Mucosa of descending colon (tissue), 3 donors: ENCODE data around the gene KRTAP9-6. TPM values are rescaled to one million over a fixed set of nuclear protein-coding genes. Genes with fewer than 3 reads are reported as not detected.
"Not testable (repeated sequence)": the region's sequence is repeated elsewhere in the genome, so short reads cannot be mapped to it uniquely, and the experiment has no call there.

Experiments used
- ATAC-seq: fragments of 200-7000 bp; cut with Tn5 transposase; one replicate; pipeline ENCODE4 v1.9.1; 2020; ENCODE audit warnings: mild to moderate bottlenecking, moderate library complexity
- DNase-seq, 3 donors: peaks; one replicate each; pipeline ENCODE4 v3.0.0-alpha.2; 2020
- H3K36me3 ChIP-seq: fragments of 200-600 bp; one replicate; pipeline ENCODE4 v1.8.0; 2021; ENCODE audit warnings: low read depth, mild to moderate bottlenecking
- H3K4me1 ChIP-seq: fragments of 200-600 bp; one replicate; pipeline ENCODE4 v1.8.0; 2021; ENCODE audit warnings: low read depth, mild to moderate bottlenecking
- H3K4me3 ChIP-seq: fragments of 200-600 bp; one replicate; pipeline ENCODE4 v1.8.0; 2021; ENCODE audit warnings: mild to moderate bottlenecking
- H3K9me3 ChIP-seq: fragments of 200-600 bp; one replicate; pipeline ENCODE4 v1.8.0; 2021; ENCODE audit warnings: mild to moderate bottlenecking
- intact Hi-C, 2 donors: fragments of 100-400 bp; cut with DNase I in 1 of 2; cut with micrococcal nuclease in 1 of 2; formaldehyde crosslinking; loops; one replicate each; pipeline versions ENCODE4 v1.11.0 to v1.11.1; 2022; cut with DNase I, micrococcal nuclease
- total RNA-seq, 3 donors: library from RNA; stranded (reverse); fragmentation: NEBNext Ultra II Directional in 2 of 3; extraction: Animal tissue kit (Norgen Biotek cat#: 25700) in 2 of 3; gene quantifications; one replicate each; pipeline versions ENCODE4 v1.2.1 to v1.2.4, GENCODE V29; 2021 to 2023
- TF ChIP-seq, protein P1 (sequence below): fragments of 200-600 bp; IDR thresholded peaks from one replicate; pipeline ENCODE4 v1.8.0; 2022; ENCODE audit warnings: antibody characterized with exemption, mild to moderate bottlenecking
- donor health status: DM: no; HTN: no; CAD: no; lungs with moderate emphysema.
- donor health status: DM: no; HTN: no; CAD: no.
- donor health status: DM: no; HTN: yes; CAD: no.

Gene KRTAP9-6
- total RNA-seq, 3 donors from 2014 or later = not detected

DNA sequence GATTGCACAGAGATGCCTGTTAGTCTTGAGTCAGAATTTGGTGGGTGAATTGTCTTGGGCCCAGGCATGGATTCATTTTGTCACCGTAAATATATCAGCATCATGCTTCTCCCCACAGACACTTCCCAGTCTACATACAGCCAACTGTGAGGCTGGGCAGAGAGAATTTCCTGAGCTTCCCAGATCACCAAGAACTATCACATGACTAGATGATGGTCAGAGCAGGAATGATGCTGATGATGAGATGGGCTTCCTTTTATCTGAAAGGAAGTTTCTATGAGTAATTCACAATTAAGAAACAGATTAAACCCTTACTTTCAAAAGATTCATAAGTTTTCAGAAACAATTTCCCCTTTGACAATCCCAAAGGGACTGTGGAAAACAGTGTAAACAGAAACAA lies 10.3 kb upstream of the KRTAP9-6 start:
- TF ChIP-seq, protein P1, sequence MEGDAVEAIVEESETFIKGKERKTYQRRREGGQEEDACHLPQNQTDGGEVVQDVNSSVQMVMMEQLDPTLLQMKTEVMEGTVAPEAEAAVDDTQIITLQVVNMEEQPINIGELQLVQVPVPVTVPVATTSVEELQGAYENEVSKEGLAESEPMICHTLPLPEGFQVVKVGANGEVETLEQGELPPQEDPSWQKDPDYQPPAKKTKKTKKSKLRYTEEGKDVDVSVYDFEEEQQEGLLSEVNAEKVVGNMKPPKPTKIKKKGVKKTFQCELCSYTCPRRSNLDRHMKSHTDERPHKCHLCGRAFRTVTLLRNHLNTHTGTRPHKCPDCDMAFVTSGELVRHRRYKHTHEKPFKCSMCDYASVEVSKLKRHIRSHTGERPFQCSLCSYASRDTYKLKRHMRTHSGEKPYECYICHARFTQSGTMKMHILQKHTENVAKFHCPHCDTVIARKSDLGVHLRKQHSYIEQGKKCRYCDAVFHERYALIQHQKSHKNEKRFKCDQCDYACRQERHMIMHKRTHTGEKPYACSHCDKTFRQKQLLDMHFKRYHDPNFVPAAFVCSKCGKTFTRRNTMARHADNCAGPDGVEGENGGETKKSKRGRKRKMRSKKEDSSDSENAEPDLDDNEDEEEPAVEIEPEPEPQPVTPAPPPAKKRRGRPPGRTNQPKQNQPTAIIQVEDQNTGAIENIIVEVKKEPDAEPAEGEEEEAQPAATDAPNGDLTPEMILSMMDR = no peak
- ATAC-seq (no peak), DNase-seq (no peak)
- H3K4me3 ChIP-seq = no peak overlapping the region
- H3K36me3 ChIP-seq = no peaks in the 10 kb centered on the region
- intact Hi-C loops = no loop called here
- H3K4me1 ChIP-seq = no peaks in the 10 kb centered on the region
- H3K9me3 ChIP-seq = no peaks in the 10 kb centered on the region

DNA sequence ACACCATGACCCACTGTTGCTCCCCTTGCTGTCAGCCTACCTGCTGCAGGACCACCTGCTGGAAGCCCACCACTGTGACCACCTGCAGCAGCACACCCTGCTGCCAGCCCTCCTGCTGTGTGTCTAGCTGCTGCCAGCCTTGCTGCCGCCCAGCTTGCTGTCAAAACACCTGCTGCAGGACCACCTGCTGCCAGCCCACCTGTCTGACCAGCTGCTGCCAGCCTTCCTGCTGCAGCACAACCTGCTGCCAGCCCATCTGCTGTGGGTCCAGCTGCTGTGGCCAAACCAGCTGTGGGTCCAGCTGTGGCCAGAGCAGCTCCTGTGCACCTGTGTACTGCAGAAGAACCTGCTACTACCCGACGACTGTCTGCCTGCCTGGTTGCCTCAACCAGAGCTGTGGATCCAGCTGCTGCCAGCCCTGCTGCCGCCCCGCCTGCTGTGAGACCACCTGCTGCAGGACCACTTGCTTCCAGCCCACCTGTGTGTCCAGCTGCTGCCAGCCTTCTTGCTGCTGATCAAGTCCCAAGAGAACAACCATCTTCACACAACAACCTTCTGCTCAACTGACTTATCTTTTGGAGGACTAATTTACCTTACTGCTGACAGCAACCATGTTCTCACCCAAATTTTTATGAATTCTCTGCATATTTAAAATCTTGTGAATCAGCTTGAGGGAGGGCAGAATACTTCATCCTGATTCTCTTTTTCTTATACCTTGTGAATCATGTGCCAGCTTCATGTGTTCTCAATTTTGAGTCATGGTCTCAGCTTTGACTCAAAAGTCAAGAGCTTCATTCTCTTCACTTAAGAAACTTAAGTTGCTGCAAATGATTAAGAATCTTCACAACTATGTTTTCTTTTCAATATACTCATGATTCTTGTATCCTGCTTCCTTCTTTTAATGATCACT lies 9.5 kb upstream of the KRTAP9-6 start, which contains the start of gene KRTAP9-9:
Gene KRTAP9-9, plus strand, starts transcription at position 4 of the 910 bp plus-strand sequence.
- DNase-seq, intact Hi-C loops, H3K4me1 ChIP-seq, H3K4me3 ChIP-seq, H3K9me3 ChIP-seq, ATAC-seq, H3K36me3 ChIP-seq: not testable (repeated sequence)

DNA sequence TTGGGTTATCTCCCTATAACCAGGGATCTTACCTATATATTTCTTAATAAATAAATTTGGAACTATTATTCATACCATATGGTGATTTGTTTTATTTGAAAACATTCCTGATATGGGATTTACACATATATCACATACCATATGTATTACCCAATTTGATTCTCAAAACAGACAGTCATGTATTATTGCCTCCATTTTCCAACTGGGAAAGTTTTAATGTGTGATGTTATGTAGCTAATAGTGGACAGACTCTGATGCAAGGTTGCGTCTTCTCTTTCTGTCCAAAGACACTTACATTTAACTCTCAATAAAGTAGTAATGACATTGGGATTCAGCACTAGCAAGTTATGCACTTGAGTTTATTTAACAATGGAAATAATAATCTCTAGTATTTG lies 8.9 kb upstream of the KRTAP9-6 start:
- Histone ChIP-seq H3K4me1 (no peaks in the 10 kb centered on the region), H3K36me3 (no peaks in the 10 kb centered on the region), H3K4me3 (no peak overlapping the region), H3K9me3 (no peaks in the 10 kb centered on the region)
- TF ChIP-seq, protein P1 = no peak
- ATAC-seq = no peak
- intact Hi-C loops = no loop called here
- DNase-seq = no peak

DNA sequence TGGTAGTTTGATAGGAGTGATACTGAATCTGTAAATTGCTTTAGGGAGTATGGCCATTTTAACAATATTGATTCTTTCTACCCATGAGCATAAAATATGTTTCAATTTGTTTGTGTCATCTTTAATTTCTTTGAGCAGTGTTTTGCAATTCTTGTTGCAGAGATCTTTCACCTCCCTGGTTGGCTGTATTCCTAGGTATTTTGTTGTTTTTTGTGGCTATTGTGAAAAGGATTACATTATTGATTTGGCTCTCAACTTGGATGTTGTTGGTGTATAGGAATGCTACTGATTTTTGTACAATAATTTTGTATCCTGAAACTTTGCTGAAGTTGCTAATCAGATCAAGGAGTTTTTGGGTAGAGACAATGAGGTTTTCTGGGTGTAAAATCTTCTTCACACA lies 6.8 kb upstream of the KRTAP9-6 start:
- no peaks in the 10 kb centered on the region for H3K36me3 ChIP-seq
- intact Hi-C loops = no loop called here
- no peak for ATAC-seq

DNA sequence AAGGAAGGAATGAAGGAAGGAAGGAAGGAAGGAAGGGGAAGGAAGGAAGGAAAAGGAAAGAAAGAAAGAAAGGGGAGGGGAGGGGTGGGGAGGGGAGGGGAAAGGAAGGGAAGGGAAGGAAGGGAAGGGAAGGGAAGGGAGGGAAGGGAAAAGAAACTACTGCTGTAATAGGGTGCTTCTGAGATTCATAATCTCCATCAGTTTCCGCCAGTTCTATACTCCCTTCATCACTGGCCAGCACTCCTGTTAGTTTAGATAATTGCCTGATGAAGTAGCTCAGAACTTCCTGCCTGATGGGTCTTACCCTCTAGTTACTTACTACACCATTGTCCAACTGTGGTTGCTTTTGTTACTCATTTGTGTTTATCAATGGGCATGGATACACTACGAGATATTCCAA lies 2.0 kb upstream of the KRTAP9-6 start:
- no peaks in the 10 kb centered on the region for H3K36me3 ChIP-seq
- TF ChIP-seq, protein P1 = no peak
- no peak for DNase-seq
- H3K9me3 ChIP-seq = no peaks in the 10 kb centered on the region
- ATAC-seq = no peak
- intact Hi-C loops = no loop called here
- no peak overlapping the region for H3K4me3 ChIP-seq
- no peaks in the 10 kb centered on the region for H3K4me1 ChIP-seq

More for the DNA sequence above, 6.8 kb upstream of the KRTAP9-6 start:
- TF ChIP-seq, protein P1 = no peak
- Histone ChIP-seq H3K4me3 (no peak overlapping the region), H3K9me3 (no peaks in the 10 kb centered on the region), H3K4me1 (no peaks in the 10 kb centered on the region)
- no peak for DNase-seq

DNA sequence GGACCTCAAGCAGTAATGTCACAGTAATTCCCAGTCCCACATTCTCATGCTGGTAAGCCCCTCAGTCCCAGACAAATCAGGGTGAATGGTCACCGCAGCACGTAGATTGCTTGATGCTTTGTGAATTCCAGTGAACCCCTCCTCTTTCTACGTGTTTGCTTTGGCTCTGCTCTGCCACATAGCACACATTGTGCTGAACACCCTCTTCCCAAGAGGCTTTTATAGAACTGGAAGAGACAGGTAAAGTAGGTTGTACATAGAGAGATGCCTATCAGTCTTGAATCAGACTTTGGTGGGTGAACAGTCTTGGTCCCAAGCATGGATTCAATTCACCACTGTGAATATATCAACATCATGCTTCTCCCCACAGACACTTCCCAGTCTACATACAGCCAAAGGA lies 579 bp upstream of the KRTAP9-6 start:
- intact Hi-C loops = no loop called here
- TF ChIP-seq, protein P1 = no peak
- H3K4me3 ChIP-seq = no peak overlapping the region
- H3K36me3 ChIP-seq = no peaks in the 10 kb centered on the region
- no peak for ATAC-seq
- DNase-seq = no peak
- H3K4me1 ChIP-seq = no peaks in the 10 kb centered on the region
- no peaks in the 10 kb centered on the region for H3K9me3 ChIP-seq
